HFF-Myc (cell line): ENCODE data around the gene VSTM4.

Source experiments
- DNase-seq: peaks from one replicate; pipeline ENCODE4 v3.0.0-alpha.2; 2011; ENCODE audit warnings: low read depth; ENCODE audit errors: extremely low read depth
- H3K4me3 ChIP-seq: replicated peaks from 2 replicates; pipeline ENCODE4 v1.5.1; 2011; ENCODE audit warnings: low read depth, mild to moderate bottlenecking, control low read depth, low read length
- CTCF ChIP-seq: IDR thresholded peaks from 2 replicates; pipeline ENCODE4 v1.5.1; 2012; ENCODE audit warnings: mild to moderate bottlenecking, low read depth, low read length, control low read depth; ENCODE audit errors: missing control alignments

The VSTM4 gene

DNA sequence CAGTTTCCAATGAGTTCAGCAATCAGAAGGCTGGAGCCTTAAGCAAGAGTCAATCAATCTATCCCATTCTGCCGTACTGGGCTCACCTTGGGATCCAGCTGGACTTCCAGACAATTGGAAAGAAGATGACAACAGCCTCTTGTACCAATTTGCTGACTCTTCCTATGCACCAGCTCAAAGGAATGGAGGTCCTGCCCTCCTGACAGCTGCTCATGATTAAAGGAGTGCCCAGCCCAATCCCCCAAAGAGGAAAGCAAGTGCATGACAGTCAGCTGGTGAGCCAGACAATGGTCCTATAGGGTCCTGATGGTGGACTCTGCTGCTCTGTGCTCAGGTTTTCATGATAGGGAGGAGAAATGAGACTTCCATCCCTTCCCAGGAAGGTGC, 25.1 kb downstream of the VSTM4 start:
- H3K4me3 ChIP-seq: no peak overlapping the region
- no peak for TF ChIP-seq CTCF
- DNase-seq: no peak

DNA sequence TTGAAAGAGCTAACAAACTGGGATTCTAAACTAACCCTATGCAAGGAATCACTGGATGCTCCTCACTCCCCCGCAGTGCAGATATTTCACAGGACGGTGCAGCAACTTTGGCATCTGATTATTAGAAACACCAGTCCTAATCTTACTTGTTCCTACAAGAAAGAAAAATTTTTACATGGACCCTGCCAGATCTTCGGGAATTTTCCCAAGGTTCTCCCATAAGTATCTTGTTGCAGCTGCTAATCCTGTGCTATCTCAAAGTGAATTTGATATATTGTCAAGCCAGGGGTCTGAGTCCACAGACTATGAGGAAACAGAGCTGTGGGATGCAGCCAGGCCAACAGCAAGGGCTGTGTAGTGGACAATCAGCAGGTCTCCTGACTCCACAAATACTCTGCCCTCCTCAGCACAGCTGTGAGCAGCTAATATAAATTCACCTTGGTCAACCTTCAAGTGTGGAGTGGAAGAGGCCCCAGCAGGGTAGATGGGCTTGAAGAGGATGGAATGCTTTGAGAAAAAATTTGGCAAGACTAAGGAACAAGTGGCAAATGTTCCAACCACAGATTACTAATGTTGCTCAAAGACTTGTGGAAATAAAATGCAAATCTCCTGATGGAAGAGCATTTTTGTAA, 25.6 kb downstream of the VSTM4 start:
- TF ChIP-seq CTCF: no peak
- no peak for DNase-seq
- no peak overlapping the region for H3K4me3 ChIP-seq

- no peak for DNase-seq
- no peak for TF ChIP-seq CTCF
Observed at GRCh38 chr10:49089152-49089551, 26.2 kb downstream of the VSTM4 start.

GRCh38 chr10:49086889-49087288, 28.4 kb downstream of the VSTM4 start:
- no peak overlapping the region for H3K4me3 ChIP-seq
- TF ChIP-seq CTCF: no peak
- DNase-seq: no peak

More at GRCh38 chr10:49089152-49089551, 26.2 kb downstream of the VSTM4 start:
- no peak overlapping the region for H3K4me3 ChIP-seq

DNA sequence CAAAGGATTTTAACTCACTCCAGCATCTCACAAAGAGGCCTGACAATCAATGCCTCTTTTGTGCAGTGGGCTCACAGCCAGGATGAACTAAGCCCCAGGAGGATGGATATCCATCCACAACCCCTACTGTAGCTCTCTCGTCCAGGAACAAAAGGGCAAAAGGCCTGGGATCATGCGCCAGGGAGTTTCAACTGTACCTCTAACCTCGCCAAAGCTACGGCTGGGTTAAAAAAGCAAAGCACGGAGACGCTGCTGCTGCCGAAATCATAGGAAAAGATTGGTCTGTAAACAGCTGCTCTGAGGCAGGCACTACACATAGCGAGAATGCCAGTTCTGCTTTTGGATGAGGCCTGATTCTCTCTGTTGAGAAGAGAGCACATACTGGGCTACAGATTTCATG, 32.1 kb downstream of the VSTM4 start:
- DNase-seq: no peak
- no peak for TF ChIP-seq CTCF

GRCh38 chr10:49082766-49083165, 32.6 kb downstream of the VSTM4 start:
- DNase-seq: no peak
- no peak overlapping the region for H3K4me3 ChIP-seq
- TF ChIP-seq CTCF: no peak

More for the DNA sequence above, 32.1 kb downstream of the VSTM4 start:
- no peak overlapping the region for H3K4me3 ChIP-seq
